ENCODE measurements around the gene ZNF687. TPM values are rescaled to one million over a fixed set of nuclear protein-coding genes. Genes with fewer than 3 reads are reported as not detected.

ZNF687 gene
- total RNA-seq, 1 experiment from 2014 or later = 26.4 TPM

DNA sequence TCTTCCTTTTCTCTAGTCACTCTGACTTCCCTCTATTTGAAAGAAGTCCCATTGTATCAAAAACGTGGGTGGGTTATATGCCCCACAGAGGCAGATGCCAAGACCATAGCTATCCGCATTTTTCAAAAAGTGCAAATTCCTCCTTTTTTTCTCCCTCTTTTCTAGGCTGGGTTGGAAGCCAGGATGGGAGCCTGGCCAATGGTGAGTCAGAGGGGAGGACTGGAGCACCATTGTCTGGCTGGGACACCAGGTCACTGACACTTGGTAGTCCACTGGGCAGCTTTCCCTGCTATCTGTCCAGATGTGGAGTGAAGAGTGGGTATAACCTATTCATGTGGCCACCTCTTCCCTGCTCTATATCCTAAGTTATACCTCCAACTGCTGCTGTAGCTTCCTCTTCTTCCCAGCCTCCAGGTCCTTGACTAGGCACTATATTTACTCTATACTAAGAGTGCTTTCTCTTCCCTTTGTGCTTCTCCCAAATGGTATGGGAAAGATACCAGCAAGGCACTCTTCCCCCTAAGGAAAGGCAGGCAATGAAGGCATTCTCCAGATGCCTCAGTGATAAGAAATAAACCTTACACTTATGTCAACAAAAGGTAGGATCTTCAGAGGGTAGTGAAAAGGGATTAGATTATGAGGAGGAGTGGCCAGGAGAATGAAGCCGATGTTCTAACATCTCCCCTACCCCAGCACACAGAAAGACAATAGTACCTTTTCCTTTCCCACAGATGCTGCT lies 32.2 kb downstream of the ZNF687 start:
- TF ChIP-seq CTCF (conservative IDR thresholded peaks at IDR 0.05; ENCODE audit: low read depth, low read length) (no peak), EZH2 (IDR thresholded peaks at IDR 0.05; ENCODE audit: borderline replicate concordance, low read depth, low read length, poor library complexity, severe bottlenecking) (no peak)
- ChIA-PET POLR2A (ENCODE audit: low non-redundant PET) (no interaction called here), CTCF (no interaction called here)
- DNase-seq (ENCODE audit: low spot score) = no peak
- Histone ChIP-seq H3K36me3 (ENCODE audit: insufficient read depth, low read length, poor library complexity, severe bottlenecking) (peaks cover 33% of the 10 kb centered on the region), H3K4me1 (ENCODE audit: insufficient read depth, low read length, poor library complexity, severe bottlenecking) (no peaks in the 10 kb centered on the region), H3K9me3 (ENCODE audit: low read depth, low read length, poor library complexity, severe bottlenecking) (no peaks in the 10 kb centered on the region), H3K27me3 (replicated peaks; ENCODE audit: insufficient read depth, low read depth, low read length, poor library complexity) (no peaks in the 10 kb centered on the region), H3K27ac (ENCODE audit: low read depth, low read length, poor library complexity, severe bottlenecking) (no peak overlapping the region), H3K4me3 (ENCODE audit: low read depth, low read length, poor library complexity, severe bottlenecking) (no peak overlapping the region)
- no TSS peak for BruUV-seq (replicated peaks)
- intact Hi-C loops (cut with micrococcal nuclease; ENCODE audit: unreplicated experiment) = no loop called here

DNA sequence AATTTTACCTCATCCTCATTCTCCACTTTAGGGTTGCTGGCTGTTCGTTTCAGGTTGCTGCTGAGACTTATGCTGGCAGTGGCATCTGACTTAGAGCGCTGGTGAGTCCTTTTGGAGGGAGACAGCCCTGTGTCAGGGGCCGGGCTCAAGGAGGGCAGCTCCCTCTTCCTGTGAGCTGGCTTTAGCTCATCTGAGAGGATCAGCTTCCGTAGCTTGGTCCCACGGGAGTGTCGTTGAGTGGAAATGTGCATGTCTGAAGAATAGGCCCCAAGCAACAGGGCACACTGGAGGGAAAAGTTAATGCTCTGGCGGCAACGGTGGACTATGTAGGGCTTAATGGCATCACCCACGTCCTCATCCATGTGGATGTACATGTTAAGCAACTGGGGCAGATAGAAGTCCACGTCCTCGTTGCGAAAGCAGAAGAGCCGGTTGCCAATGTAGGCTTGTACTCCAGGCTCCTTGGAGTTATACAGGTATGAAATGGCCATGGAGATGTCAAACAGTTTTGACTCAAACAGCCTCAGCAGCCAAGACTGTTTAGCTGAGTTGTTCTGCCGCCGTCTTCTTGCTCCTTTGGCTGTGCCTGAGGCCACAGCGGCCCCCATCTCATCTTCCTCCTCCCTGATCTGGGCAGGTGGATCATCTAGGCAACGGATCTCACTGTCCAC lies 33.6 kb downstream of the ZNF687 start:
- BruUV-seq (replicated peaks) = no TSS peak
- Histone ChIP-seq H3K4me3 (ENCODE audit: low read depth, low read length, poor library complexity, severe bottlenecking) (no peak overlapping the region), H3K27me3 (replicated peaks; ENCODE audit: insufficient read depth, low read depth, low read length, poor library complexity) (no peaks in the 10 kb centered on the region), H3K4me1 (ENCODE audit: insufficient read depth, low read length, poor library complexity, severe bottlenecking) (no peaks in the 10 kb centered on the region), H3K36me3 (ENCODE audit: insufficient read depth, low read length, poor library complexity, severe bottlenecking) (peaks cover 36% of the 10 kb centered on the region), H3K27ac (ENCODE audit: low read depth, low read length, poor library complexity, severe bottlenecking) (no peak overlapping the region), H3K9me3 (ENCODE audit: low read depth, low read length, poor library complexity, severe bottlenecking) (no peaks in the 10 kb centered on the region)
- DNase-seq (ENCODE audit: low spot score) = no peak
- TF ChIP-seq CTCF (conservative IDR thresholded peaks at IDR 0.05; ENCODE audit: low read depth, low read length) = no peak
- no peak for TF ChIP-seq EZH2 (IDR thresholded peaks at IDR 0.05; ENCODE audit: borderline replicate concordance, low read depth, low read length, poor library complexity, severe bottlenecking)
- ChIA-PET CTCF (no interaction called here), POLR2A (ENCODE audit: low non-redundant PET) (no interaction called here)
- intact Hi-C loops (cut with micrococcal nuclease; ENCODE audit: unreplicated experiment) = no loop called here

DNA sequence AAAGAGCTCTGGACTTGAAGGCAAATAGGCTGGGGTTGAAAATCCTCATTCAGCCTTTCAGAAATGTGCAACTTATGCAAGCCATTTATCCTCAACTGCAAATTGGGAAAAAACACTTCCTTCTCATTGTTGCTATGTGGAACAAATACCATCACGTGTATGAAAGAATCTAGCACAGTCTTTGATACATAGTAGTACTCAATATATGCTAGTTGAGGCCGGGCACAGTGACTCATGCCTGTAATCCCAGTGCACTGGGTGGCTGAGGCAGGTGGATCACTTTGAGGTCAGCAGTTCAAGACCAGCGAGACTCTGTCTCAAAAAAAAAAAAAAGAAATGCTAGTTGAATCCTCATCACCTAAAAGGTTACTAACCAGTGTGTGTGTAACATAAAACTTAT lies 36.9 kb downstream of the ZNF687 start:
- Histone ChIP-seq H3K36me3 (ENCODE audit: insufficient read depth, low read length, poor library complexity, severe bottlenecking) (peaks cover 32% of the 10 kb centered on the region), H3K27ac (ENCODE audit: low read depth, low read length, poor library complexity, severe bottlenecking) (no peak overlapping the region), H3K4me3 (ENCODE audit: low read depth, low read length, poor library complexity, severe bottlenecking) (no peak overlapping the region), H3K27me3 (replicated peaks; ENCODE audit: insufficient read depth, low read depth, low read length, poor library complexity) (no peaks in the 10 kb centered on the region), H3K4me1 (ENCODE audit: insufficient read depth, low read length, poor library complexity, severe bottlenecking) (no peaks in the 10 kb centered on the region), H3K9me3 (ENCODE audit: low read depth, low read length, poor library complexity, severe bottlenecking) (no peaks in the 10 kb centered on the region)
- BruUV-seq (replicated peaks) = no TSS peak
- ChIA-PET CTCF (interaction anchor here (1.5 kb wide), 1 partner anchor 18 kb away, joined by 3 read pairs; no protein-coding TSS in a partner anchor), POLR2A (ENCODE audit: low non-redundant PET) (no interaction called here)
- no peak for DNase-seq (ENCODE audit: low spot score)
- TF ChIP-seq EZH2 (IDR thresholded peaks at IDR 0.05; ENCODE audit: borderline replicate concordance, low read depth, low read length, poor library complexity, severe bottlenecking) = no peak
- no peak for TF ChIP-seq CTCF (conservative IDR thresholded peaks at IDR 0.05; ENCODE audit: low read depth, low read length)
- intact Hi-C loops (cut with micrococcal nuclease; ENCODE audit: unreplicated experiment) = no loop called here

All from A673 (cell line).